GM12873 (cell line): ENCODE measurements around the gene SNRPB.

Experiments
- CTCF ChIP-seq: IDR thresholded peaks from 2 replicates; pipeline ENCODE4 v1.5.1; 2012; ENCODE audit warnings: low read depth, mild to moderate bottlenecking, moderate library complexity, low read length, control low read depth; ENCODE audit not compliant: insufficient read depth; ENCODE audit errors: missing control alignments

SNRPB gene

GRCh38 chr20:2430538-2430937 is 40.1 kb downstream of the SNRPB start:
- no peak for TF ChIP-seq CTCF

GRCh38 chr20:2429051-2429450 is 41.5 kb downstream of the SNRPB start:
- no peak for TF ChIP-seq CTCF

- TF ChIP-seq CTCF, result no peak
Observed at GRCh38 chr20:2421247-2421646, 49.3 kb downstream of the SNRPB start.

- no peak for TF ChIP-seq CTCF
Observed at GRCh38 chr20:2420510-2420909, 50.1 kb downstream of the SNRPB start.

GRCh38 chr20:2418388-2418787 is 52.2 kb downstream of the SNRPB start:
- no peak for TF ChIP-seq CTCF

- no peak for TF ChIP-seq CTCF
Observed at GRCh38 chr20:2417213-2417541, 53.4 kb downstream of the SNRPB start.

- no peak for TF ChIP-seq CTCF
Observed at GRCh38 chr20:2416541-2417212, 53.9 kb downstream of the SNRPB start.
